Upper lobe of right lung (tissue), 1 donor: Measurements from ENCODE around the gene SLC16A8. TPM values are rescaled to one million over a fixed set of nuclear protein-coding genes. Genes with fewer than 3 reads are reported as not detected.

Source experiments
- ATAC-seq: fragments of 200-7000 bp; cut with Tn5 transposase; one replicate; pipeline ENCODE4 v1.9.1; 2020; ENCODE audit warnings: mild to moderate bottlenecking, moderate library complexity
- DNase-seq: peaks from one replicate; pipeline ENCODE4 v3.0.0-alpha.2; 2020
- H3K27ac ChIP-seq: fragments of 200-600 bp; one replicate; pipeline ENCODE4 v1.8.0; 2022
- H3K27me3 ChIP-seq: fragments of 200-600 bp; one replicate; pipeline ENCODE4 v1.8.0; 2022; ENCODE audit warnings: mild to moderate bottlenecking
- H3K36me3 ChIP-seq: fragments of 200-600 bp; one replicate; pipeline ENCODE4 v1.8.0; 2022
- H3K4me1 ChIP-seq: fragments of 200-600 bp; one replicate; pipeline ENCODE4 v1.8.0; 2022
- H3K4me3 ChIP-seq: fragments of 200-600 bp; one replicate; pipeline ENCODE4 v1.8.0; 2022; ENCODE audit warnings: mild to moderate bottlenecking
- H3K9me3 ChIP-seq: fragments of 200-600 bp; one replicate; pipeline ENCODE4 v1.8.0; 2022
- CTCF ChIP-seq: fragments of 200-600 bp; IDR thresholded peaks from one replicate; pipeline ENCODE4 v1.8.0; 2022; ENCODE audit warnings: antibody characterized with exemption
- intact Hi-C: fragments of 100-400 bp; cut with DNase I; formaldehyde crosslinking; loops from one replicate; pipeline ENCODE4 v1.11.0; 2022
- long read RNA-seq: library from polyadenylated mRNA; unstranded; transcript quantifications from one replicate; pipeline ENCODE4 v2.0.0, GENCODE V29; 2021
- total RNA-seq: library from RNA; stranded (reverse); fragmentation: NEBNext Ultra II Directional; extraction: Animal tissue kit (Norgen Biotek cat#: 25700); gene quantifications from one replicate; pipeline ENCODE4 v1.2.1, GENCODE V29; 2021
- donor health status: DM: no; HTN: yes; CAD: no; lungs with severe emphysema.

Gene SLC16A8
- not detected for total RNA-seq
- long read RNA-seq: 0 reads

DNA sequence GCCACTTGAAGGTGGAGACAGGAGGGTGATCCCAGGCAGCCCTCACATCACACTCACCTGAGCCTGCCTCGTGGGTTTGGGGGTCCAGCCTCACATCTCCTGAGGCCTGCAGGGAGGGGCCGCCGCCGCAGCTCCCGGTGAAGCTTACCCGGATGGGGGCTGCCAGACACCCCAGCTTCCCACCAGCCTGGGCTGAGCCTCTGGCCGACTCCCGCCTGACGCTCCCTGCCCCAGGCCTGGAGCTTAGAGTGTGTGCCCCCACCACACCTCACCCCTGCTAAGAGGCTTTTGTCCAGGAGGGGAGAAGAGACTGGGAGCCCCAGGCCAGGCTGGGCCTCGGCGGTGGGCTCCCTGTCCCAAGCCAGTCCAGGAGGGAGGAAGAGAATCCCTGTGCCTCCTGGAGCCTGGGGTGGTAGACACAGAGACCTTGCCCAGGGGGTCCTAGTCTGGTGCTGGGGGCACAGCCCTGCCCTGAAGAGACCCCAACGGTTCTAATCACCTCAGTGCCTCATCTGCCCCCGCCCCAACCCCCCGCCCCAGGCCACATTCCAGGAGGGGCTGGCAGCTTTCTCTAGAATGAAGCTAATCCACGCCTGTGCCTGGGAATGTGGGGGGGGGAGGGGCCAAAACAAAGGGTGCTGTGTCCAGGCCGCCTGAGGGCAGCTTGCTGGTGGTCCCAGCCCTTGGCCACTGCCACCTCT lies at the start of gene SLC16A8:
Gene SLC16A8, minus strand, starts transcription at position 254 of the 701 bp plus-strand sequence. CDS start 1,311 bp downstream, outside the sequence.
- no peak within 1 kb of the TSS for H3K27ac ChIP-seq
- no peak within 1 kb of the TSS for H3K4me3 ChIP-seq
- intact Hi-C loops: no loop called here
- ATAC-seq (no peak), DNase-seq (no peak)
- H3K4me1 ChIP-seq: peaks cover 20% of the 10 kb centered on the region
- TF ChIP-seq CTCF: no peak
- H3K9me3 ChIP-seq: no peaks in the 10 kb centered on the region
- H3K27me3 ChIP-seq: peaks cover 33% of the 10 kb centered on the region
- H3K36me3 ChIP-seq: no peaks in the 10 kb centered on the region

GRCh38 chr22:38133331-38133730 lies 49.3 kb upstream of the SLC16A8 start:
- Histone ChIP-seq H3K27me3 (no peaks in the 10 kb centered on the region), H3K36me3 (peaks cover 19% of the 10 kb centered on the region), H3K27ac (no peak overlapping the region), H3K4me1 (no peaks in the 10 kb centered on the region), H3K9me3 (no peaks in the 10 kb centered on the region), H3K4me3 (no peak overlapping the region)
- ATAC-seq (no peak), DNase-seq (peak; percentile 56)
- intact Hi-C loops: no loop called here
- no peak for TF ChIP-seq CTCF

- no peak overlapping the region for H3K4me3 ChIP-seq
- TF ChIP-seq CTCF: no peak
- H3K4me1 ChIP-seq: no peaks in the 10 kb centered on the region
- no peak for ATAC-seq
- H3K9me3 ChIP-seq: no peaks in the 10 kb centered on the region
- no peaks in the 10 kb centered on the region for H3K27me3 ChIP-seq
- intact Hi-C loops: no loop called here
- DNase-seq: peak; percentile 62
- H3K27ac ChIP-seq: no peak overlapping the region
- H3K36me3 ChIP-seq: peaks cover 19% of the 10 kb centered on the region
Measured at GRCh38 chr22:38132794-38133193, 48.8 kb upstream of the SLC16A8 start.

GRCh38 chr22:38132136-38132535 lies 48.2 kb upstream of the SLC16A8 start:
- DNase-seq (peak; percentile 29), ATAC-seq (no peak)
- intact Hi-C loops: no loop called here
- Histone ChIP-seq H3K27me3 (no peaks in the 10 kb centered on the region), H3K27ac (no peak overlapping the region), H3K4me1 (no peaks in the 10 kb centered on the region), H3K4me3 (no peak overlapping the region), H3K36me3 (peaks cover 19% of the 10 kb centered on the region), H3K9me3 (no peaks in the 10 kb centered on the region)
- no peak for TF ChIP-seq CTCF

GRCh38 chr22:38131399-38131798 lies 47.4 kb upstream of the SLC16A8 start:
- no peak for TF ChIP-seq CTCF
- Histone ChIP-seq H3K9me3 (no peaks in the 10 kb centered on the region), H3K27me3 (no peaks in the 10 kb centered on the region), H3K4me3 (no peak overlapping the region), H3K36me3 (peaks cover 19% of the 10 kb centered on the region), H3K27ac (no peak overlapping the region), H3K4me1 (no peaks in the 10 kb centered on the region)
- DNase-seq (no peak), ATAC-seq (no peak)
- intact Hi-C loops: no loop called here
